ENCODE results near the gene SLC29A4.
"Not testable (repeated sequence)": the region's sequence is repeated elsewhere in the genome, so short reads cannot be mapped to it uniquely, and the experiment has no call there.

The SLC29A4 gene

DNA sequence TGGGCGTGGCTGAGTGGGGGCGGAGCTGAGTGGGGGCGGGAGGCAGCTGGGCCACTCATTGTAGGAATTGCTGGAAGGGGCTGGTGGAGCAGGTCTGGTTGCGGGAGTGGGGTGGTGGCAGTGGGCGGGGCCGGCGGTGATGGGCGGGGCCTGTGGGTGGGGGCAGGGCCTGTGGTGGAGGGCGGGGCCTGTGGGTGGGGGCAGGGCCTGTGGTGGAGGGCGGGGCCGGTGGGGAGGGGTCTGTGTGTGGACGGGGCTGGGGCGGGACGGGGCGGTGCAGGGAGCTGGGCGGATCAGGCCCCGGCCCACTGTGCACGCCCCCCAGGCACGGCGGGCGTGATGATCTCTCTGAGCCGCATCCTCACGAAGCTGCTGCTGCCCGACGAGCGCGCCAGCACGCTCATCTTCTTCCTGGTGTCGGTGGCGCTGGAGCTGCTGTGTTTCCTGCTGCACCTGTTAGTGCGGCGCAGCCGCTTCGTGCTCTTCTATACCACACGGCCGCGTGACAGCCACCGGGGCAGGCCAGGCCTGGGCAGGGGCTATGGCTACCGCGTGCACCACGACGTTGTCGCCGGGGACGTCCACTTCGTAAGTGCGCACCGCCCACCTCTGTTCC is 14.0 kb downstream of the SLC29A4 start:
- no peak for DNase-seq

DNA sequence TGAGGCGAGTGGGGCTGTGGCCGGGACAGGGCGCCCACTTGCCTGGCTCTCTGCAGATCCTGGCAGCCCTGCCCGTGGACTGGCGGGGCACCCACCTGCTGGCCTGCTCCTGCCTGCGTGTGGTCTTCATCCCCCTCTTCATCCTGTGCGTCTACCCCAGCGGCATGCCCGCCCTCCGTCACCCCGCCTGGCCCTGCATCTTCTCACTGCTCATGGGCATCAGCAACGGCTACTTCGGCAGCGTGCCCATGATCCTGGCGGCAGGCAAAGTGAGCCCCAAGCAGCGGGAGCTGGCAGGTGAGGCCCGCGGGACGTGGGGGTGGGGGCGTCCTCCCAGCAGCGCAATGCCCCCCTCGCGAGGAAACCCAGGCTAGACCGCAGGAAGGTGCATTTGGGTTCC is 17.6 kb downstream of the SLC29A4 start:
- DNase-seq: no peak

DNA sequence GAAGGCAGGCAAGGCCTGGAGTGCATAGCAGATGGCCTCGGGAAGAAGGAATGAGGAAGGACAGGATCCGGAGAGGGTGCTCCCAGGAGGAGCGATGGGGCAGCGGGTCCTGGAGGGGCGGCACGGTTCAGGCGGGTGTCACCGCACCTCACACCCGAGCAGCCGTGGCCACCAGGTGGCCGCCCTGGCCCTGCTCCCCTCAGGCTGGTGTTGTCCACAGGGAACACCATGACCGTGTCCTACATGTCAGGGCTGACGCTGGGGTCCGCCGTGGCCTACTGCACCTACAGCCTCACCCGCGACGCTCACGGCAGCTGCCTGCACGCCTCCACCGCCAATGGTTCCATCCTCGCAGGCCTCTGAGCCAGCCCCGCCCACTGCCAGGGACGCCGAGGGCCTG is 19.8 kb downstream of the SLC29A4 start:
- no peak for DNase-seq

DNA sequence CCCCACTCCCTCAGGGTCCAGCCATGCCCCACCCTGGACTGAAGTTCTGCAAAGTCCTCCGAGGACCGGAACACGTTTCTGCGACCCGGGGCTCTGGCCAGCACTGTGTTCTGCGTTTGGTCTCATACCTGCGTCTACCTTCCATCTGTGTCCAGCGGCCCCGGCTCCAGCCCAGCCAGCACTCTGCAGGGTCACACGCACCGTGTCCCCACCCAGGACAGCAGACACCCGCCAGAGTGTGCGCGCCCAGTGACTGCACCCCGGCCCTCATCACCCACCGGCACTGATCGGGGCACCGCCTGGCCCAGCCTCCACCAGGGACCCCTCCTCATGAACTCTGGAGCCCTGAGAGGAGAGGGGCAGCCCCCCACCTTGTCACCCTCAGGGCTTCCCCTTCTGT is 20.3 kb downstream of the SLC29A4 start:
- DNase-seq: no peak

DNA sequence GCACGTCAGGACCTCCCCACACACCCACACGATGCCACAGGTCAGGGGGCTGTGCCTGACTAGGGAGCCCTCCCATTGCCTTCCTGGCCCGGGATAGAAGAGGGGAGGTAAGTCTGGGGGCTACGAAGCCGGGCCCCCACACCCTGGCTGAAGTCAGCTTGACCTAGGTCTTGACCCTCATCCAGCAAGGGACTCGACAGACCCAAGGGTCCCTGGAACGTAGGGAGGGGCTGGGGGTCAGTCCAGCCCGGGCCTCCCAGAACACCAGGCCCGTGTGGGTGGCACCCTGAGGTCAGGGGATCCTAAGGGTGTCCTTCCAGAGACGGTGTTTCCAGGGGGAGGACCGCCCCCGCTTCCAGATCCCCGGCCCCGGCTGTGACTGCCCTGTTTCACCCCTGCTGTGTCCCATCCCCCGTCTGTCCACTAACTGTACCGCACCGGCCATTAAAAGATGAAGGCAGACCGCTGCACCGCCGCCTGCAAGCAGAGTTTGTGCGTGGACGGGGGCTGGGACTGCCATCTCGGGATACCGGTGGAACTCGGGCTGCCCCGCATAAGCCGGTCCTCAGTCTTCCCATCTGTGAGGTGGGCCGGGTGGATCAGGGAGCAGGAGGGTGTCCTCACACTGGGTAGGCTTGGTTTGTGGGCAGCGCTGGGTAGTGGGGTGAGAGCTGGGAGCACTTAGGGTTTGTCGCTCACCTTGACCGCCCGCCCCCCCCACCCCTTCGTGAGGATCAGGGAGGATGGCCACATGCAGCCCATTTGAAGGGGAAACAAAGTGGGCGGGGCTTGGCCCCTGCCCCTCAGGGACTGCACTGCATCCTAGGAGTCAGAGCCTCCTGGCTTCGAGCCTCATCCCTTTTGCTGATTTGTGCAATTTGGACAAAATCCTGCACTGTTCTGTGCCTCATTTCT is 21.1 kb downstream of the SLC29A4 start:
- no peak for DNase-seq

DNA sequence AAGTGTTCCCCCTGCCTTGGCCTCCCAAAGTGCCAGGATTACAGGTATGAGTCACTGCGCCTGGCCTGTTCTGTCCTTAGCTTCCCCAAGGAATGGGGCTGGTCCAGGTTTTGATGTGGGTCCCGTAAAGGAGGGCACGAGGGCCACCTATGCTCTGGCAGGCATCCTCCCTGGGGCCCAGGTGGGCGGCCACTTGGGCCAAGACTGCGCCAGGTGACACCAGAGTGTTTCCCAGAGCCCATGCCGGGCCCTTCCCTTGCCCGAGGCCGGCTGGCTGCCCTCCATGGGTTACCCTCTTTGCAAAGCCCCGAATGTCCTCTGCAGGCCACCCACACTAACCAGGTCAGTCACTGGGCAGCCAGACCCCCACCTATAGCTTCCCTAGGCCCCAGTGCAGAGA is 22.3 kb downstream of the SLC29A4 start:
- not testable (repeated sequence) for DNase-seq

DNA sequence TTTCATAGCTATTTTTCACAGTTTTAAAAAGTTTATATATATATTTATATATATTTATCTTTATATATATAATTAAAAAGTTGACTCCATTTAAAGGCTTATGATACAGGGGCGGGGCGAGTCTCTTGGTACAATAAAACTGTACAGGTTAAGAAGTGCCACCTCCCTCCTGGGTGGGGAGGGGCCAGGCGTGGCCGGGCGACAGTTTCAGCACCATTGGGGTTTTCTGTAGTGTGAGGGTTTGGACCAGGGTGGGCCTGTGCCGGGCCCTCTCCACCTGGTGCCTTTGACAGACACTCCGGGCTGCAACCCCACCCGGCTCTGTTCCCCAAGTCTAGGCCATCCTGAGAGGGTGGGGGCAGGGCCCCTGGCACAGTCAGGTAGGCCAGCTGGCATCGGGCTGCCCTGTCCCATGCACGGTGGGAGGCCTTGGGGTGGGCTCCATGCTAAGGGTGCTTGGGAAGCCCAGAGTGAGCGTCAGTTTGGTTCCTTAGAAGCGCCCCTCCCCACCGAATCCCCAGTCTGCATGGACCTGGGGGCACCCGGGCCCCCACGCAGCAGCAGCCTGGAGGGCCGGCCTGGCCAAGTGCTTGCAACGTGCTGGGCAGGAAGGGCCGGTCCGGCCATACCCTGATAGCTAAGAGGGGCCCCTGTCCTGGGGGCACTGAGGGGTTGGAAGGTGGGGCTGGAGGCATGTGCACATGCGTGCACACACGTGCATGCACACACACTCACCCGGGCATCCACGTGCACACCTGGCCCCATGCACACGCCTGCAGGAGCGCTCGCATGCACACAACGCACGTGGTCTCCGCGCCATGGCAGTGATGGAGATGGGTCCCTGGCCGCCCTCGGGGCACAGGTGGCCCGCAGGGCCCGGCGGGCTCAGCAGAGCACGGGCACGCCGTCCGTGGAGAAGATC is 24.7 kb downstream of the SLC29A4 start:
- not testable (repeated sequence) for DNase-seq

DNA sequence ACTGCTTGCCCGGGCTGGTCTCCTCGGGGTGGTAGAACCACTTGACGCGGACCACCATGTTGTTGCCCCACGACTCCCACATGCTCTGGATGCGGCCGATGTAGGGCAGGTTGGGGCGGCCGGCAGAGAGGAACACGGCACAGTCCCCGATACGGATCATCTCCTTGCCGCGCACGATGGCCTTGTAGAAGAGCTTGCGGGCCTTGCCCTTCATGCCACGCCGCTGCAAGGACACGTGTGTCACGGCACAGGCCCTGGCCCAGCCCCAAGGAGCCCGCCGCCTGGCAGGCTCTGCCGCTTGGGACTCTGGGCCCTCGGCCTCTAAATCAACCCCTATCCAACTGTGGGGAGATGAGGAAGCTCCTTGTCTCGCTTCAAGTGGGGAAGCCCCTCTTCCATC is 26.4 kb downstream of the SLC29A4 start:
- DNase-seq: no peak

DNA sequence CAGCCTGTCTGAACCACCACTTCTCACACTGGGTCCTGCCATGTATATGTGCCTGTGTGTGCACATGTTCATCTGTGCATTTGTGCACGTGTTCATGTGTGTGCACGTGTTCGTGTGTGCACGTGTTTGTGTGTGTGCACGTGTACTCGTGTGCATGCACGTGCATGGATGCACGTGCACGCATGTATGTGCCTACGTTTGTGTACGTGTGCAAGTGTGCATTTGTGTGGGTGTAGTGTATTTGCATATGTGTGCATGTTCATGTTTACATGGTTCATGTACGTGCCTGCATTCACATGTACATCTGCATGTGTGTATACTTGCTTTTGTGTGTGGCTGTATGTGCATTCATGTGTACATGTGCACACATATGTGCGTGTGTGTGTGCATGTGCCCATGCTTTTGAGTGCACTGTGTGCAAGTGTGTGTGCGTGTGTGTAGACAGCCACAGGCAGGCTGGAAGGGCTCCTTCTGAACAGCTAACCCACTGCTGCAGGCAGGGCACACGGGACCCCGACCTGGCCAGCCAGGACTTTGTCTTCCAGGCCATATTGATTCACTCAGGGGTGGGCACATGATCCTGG is 28.2 kb downstream of the SLC29A4 start:
- no peak for DNase-seq

DNA sequence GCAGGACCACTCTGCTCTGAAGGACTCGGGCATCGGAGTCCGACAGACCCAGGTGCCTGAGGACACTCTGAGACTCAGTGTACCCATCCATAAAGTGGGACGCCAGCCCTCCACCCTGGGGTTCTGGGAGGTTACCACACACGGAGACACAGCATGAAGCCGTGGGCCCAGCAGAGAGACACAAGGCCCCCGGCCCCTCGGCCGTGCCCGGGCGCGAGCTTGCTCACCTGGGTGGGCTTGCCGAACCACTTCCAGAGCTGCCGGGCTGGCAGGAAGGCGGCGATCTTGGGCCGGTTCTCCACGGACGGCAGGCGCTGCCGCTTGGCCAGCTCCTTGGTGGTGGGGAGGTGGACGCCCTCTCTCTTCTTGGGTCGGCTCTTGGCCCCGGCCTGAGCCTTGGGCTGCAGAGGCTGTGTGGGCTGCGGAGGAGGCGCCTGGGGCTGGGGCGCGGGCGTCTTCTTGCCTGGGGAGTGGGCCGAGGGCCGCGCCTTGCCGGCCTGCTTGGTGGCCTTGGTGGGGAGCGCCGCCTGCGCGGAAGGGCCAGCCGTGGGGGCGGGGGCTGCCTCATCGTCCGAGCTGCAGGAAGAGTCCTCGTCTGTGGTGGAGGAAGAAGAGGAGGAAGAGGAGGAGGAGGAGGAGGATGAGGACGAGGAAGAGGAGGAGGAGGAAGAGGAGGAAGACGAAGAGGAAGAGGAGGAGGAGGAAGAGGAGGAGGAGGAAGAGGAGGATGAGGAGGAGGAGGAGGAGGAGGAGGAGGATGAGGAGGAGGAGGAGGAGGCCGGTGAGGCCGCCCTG is 29.7 kb downstream of the SLC29A4 start:
- not testable (repeated sequence) for DNase-seq

DNA sequence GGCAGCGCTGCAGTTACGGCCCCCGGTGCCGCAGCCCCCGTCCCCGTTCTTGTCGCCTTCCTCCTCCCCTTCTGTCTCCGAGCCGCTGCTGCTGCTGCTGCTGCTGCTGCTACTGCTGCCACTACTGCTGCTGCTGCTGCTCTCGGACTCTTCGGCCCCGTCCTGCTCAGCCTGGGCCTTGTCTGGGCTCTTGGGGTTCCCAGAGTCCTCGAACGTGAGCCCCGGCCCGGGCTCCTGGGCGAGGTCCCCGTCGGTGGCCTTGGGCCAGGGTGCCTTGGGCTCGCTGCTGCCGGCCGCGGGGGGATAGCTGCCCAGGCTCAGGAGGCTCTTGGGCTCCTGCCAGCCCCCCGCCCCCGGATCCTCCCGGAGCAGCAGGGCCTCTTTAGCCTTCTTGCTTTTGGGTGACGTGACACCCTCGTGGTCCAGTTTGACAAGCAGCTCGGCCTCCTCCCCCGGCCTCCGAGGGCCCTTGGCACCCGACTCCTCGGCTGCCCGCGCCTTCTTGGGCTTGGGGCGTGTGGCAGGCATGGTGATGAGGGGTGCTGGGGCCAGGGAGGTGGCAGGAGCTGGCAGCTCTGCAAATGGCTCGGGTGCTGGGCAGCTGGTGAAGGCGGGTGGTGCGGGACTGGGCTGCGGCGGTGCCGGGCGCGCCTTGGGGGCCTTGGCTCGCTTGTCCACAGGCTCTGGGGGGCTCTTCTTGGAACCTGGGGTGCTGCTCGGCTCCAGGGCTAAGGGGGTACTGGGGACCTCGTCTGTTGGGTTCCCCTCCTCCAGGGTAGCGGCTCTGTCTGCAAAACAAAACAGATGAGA is 30.5 kb downstream of the SLC29A4 start:
- DNase-seq: not testable (repeated sequence)

DNA sequence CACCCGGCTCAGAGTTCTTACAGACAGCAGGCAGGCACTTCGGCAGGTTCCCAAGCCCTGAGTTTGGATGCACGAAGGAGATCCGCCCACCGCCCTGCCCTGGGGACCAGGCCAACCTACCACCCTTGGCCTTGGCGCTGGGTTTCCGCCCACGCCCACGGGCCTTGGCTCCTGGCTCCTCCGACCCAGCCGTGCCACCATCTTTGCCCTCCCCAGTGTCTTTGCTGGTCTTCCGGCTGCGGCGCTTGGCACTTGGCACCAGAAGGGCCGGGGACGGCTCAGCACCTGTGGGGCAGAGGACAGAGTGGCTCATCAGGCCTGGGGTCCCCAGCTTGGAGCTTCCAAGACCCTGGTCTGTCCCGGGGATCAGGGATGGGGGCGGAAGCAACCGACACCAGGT is 32.1 kb downstream of the SLC29A4 start:
- no peak for DNase-seq

DNA sequence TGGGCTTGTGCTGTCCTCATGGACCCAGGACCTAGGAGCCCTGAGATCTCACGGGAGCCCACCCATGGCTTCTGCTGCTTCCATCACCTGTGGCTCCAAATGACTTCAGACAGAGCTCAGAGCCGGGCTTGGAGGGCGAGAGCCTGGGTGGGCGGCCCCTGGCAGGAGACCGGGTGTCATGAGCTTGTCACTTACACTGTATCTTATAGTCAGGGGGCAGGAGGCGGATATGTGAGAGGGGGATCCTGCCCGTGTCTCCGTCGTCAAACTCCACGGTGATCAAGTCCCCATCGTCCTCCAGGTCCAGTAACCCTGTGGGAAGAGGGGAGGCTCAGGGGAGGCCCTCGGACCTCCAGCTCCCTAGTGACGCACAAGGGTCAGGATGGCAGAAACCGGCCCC is 33.0 kb downstream of the SLC29A4 start:
- no peak for DNase-seq

DNA sequence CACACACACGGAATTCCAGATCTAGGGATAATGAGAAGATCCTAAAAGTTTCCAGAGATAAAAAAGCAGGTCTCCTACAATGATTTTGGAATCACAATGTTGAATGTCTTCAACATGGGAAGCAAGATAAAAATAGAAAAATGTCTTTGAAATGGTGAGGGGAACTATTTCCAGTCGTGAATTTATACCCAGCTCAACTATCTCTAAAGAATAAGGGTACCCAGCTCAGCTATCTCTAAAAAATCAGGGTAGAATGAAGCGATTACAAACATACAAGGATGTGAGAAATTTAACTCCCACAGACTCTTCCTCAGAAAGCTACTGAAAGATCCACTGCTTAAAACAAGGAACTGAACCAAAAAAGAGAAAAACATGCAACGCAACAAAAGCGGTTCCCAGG is 35.9 kb downstream of the SLC29A4 start:
- not testable (repeated sequence) for DNase-seq

DNA sequence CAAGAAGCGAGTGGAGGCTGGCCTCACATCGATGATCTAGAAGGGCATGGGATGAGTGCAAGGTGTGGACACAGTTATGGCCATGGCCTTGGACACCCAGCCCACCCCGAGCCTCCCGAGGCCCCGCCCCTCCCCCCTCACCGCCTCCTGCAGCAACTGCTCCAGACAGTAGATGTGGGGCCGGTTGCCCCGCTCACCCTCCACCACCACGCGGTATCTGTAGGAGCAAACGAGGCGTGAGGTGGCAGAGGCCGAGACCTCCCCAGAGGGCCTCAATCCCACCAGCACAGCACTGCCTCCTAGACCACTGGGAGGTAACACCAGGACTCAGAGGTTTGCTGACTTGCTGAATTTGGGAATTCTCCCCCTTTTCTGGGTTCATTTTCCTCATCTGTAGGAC is 37.6 kb downstream of the SLC29A4 start:
- no peak for DNase-seq

DNA sequence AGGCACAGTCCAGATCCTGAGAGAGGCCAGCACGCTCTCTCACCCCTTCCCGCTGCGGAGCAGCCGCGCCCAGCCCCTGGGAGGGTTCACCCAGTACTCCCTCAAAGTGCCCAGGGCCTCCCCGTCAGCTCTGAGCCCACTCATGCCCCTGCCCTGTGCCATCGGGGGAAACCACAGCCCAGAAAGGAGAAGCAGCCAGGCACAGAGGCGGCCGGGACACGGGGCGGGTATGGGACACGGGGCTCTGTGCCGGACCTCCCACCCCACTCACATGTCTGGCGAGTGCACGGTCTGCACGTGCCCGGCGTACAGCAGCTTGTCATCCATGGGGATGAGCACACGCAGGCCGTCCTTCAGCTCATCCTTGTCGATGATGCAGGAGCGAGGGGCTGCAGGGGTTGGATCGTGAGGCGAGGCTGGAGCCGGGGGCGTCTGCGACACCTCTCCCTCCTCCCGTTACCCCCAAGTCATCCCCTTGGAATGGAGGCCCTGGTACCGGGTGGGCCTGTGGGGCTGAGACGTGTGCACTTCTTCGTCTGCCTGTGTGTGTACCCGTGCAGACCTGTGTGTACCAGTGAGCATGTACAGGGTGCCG is 38.2 kb downstream of the SLC29A4 start:
- no peak for DNase-seq

DNA sequence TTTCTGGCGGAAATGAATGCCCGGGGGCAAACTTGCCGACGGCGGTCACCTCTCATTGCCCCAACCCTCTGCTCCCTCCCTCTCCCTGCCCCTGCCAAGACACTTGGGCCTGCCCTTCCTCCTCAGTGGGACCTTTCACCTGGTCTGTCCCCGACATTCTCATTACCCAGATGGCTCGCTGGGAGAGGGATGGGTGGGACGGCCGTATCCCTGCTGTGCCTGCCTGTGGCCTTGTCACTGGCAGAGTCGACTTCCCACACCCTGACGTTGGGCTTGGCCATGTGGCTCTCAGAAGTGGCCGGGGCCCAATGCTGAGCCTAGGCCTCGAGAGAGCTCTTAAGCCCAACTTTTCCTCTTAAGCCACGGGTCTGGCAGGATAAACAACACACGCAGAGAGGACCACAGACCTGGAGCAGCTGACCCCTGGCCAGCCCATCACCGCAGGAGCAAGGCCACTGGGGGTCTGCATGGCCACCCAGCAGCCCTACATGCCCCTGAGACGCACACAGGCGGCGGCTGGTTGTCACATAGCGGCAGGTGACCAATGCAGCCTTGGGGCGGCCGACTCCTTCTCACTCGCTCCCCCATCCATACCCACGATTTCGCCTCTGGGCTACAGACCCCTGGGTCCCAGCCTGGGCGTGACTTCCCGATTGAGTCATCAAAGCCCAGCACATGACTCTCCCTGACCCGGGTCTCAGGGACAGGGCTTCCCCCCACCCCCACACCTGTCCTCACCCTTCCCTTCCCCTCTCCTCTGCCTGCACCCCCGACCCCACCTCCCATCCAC is 40.1 kb downstream of the SLC29A4 start:
- DNase-seq: no peak

DNA sequence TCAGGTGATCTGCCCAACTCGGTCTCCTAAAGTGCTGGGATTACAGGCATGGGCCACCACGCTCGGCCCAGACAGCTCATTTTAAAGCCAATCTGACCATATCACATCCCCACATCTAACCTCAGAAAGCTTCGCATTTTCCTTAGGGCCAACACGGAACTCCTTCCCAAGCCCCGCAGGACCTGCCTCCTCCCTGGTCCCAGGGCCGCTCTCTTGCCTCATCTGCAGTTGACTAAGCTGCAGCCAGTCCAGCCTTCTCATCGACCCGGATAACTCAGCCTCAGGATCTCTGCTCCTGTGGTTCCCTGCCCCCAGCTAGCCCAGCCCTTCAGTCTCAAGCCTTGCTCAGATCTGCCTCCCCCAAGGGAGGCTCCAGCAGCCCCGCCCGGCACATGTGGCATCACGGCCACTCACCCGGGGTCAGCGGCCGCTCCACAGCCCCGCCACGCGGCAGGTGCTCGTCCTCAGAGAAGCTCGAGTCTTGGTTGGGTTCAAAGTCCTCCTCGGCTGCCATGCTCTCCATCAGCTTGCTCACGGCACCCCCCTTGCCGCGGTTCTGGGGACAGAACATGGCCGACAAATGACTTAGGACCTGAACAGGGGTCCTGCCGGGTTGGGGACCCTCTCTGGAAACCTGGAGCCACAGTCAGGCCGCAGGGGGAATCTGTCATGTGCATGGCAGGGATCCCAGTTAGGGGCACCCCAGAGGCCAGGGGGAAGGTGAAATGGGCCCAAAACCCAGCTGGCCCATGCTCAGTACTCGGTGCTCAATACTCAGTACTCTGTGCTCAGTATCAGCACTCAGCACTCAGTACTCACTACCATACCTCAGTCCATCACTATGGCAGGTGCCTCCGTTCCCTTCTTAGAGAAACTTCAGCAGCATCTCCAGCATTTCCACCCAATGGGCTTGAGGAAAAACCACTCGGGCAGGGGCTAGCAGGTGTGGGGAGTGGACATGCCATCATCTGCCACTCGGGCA is 41.3 kb downstream of the SLC29A4 start:
- DNase-seq: not testable (repeated sequence)

DNA sequence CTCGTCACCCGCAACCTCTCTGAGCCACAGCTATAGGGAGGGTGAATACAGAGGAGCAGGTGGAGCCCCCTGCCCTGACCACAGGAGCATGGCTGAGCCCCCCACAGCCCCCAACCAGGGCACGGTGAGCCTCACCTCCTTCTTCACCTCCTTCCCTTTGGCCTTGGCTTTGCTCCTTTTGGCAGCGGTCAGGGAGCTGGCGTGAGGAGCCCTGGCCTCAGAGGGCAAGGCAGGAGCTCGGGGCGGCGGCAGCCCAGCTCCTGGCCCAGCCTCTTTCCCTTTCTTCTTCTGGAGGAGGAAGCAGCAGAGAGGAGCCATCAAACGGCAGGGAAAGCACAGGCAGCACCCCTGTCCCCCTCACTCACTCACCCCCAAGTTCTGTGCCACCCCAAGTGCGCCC is 42.2 kb downstream of the SLC29A4 start:
- no peak for DNase-seq
